ENCODE measurements around the gene SIRT5. TPM values are rescaled to one million over a fixed set of nuclear protein-coding genes. Genes with fewer than 3 reads are reported as not detected.

Gene SIRT5
- total RNA-seq, 1 experiment from 2014 or later = 13.8 TPM

DNA sequence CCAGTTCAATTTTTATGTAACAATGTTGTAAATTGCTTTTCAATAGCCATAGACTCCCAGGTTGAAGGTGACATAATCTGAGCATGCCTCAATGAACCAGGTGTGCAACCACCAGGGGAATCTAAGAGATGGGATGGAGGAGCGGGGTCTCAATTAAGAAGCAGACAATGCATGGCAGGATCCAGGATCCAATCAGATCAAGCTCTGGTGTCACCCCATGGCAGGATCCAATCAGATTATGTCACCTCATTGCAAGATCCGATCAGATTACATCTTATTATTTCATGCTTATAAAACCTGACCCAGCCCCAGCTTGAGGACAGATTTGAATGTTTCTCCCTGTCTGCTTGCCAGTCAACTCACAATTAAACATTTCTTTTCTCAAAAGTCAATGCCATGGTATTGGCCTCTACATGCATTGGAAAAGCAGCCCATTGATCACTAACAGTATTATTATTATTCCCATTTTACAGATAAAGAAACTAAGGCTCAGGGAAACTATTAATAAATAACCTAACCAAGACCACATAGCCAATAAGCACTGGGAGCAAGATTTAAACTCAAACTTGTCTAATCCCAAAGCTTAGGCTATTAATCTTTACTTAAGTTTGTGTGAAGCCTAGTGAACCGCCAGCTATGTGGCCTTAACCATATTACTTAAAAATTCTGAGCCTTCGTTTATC lies 14.3 kb upstream of the SIRT5 start:
- peak; percentile 46; the same call in 1 of the 2 replicates for ATAC-seq
- H3K4me3 ChIP-seq (replicated peaks in 1 of 2; ENCODE audit: low read depth in 1 of 2, low read length in 2 of 2) = no peak overlapping the region
- H3K79me2 ChIP-seq (ENCODE audit: insufficient read depth, low read length) = no peaks in the 10 kb centered on the region
- H3K36me3 ChIP-seq (ENCODE audit: control insufficient read depth in 1 of 2, insufficient read depth in 2 of 2, low read length in 2 of 2) = no peaks in the 10 kb centered on the region
- H3K4me2 ChIP-seq (ENCODE audit: low read length) = no peak overlapping the region
- H3K9ac ChIP-seq (ENCODE audit: low read length) = no peak overlapping the region
- H2AFZ ChIP-seq (ENCODE audit: low read depth, low read length, poor library complexity, severe bottlenecking) = peak overlapping the region; percentile 45
- no peaks in the 10 kb centered on the region for H3K9me2 ChIP-seq (ENCODE audit: insufficient read depth)
- ChIA-PET POLR2A (interaction anchor here (1.2 kb wide), 1 partner anchor 15 kb away, joined by 5 read pairs; the partner anchor contains the start of gene SIRT5), CTCF (interaction anchor here (1.4 kb wide), 1 partner anchor 22 kb away, joined by 3 read pairs; no protein-coding TSS in a partner anchor), RAD21 (ENCODE audit: low non-redundant PET in 1 of 2, low total read pairs in 2 of 2, uncharacterized antibody in 2 of 2, unreplicated experiment in 2 of 2) (no interaction called here)
- no peak overlapping the region for H3K27ac ChIP-seq (ENCODE audit: low read depth, low read length)
- H3K27me3 ChIP-seq (ENCODE audit: insufficient read depth, low read length) = no peaks in the 10 kb centered on the region
- TF ChIP-seq SP1 (IDR thresholded peaks at IDR 0.05; ENCODE audit: low read depth) (no peak), REST (IDR thresholded peaks at IDR 0.05; ENCODE audit: low read depth) (no peak), EZH2 (IDR thresholded peaks at IDR 0.05) (no peak), POLR2AphosphoS5 (IDR thresholded peaks at IDR 0.05; ENCODE audit: low read depth, low read length) (no peak), SIN3A (IDR thresholded peaks at IDR 0.05; ENCODE audit: low read depth) (no peak), FOSL1 (IDR thresholded peaks at IDR 0.05; ENCODE audit: low read depth) (no peak)
- TF ChIP-seq, protein P1, sequence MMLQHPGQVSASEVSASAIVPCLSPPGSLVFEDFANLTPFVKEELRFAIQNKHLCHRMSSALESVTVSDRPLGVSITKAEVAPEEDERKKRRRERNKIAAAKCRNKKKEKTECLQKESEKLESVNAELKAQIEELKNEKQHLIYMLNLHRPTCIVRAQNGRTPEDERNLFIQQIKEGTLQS (IDR thresholded peaks at IDR 0.05) = no peak
- H3K4me1 ChIP-seq (ENCODE audit: control insufficient read depth in 1 of 2, insufficient read depth in 2 of 2, low read length in 2 of 2) = no peaks in the 10 kb centered on the region
- no peak for DNase-seq (ENCODE audit: low read depth, low spot score)
- no TSS peak for BruUV-seq (replicated peaks)
- intact Hi-C loops (cut with micrococcal nuclease) = no loop called here
- H4K20me1 ChIP-seq (ENCODE audit: insufficient read depth) = no peaks in the 10 kb centered on the region
- H3K9me3 ChIP-seq (ENCODE audit: control insufficient read depth in 1 of 2, insufficient read depth in 1 of 2, low read depth in 1 of 2, low read length in 2 of 2) = no peaks in the 10 kb centered on the region
